ENCODE results near the gene RPL36. TPM values are rescaled to one million over a fixed set of nuclear protein-coding genes. Genes with fewer than 3 reads are reported as not detected.

The RPL36 gene
- total RNA-seq, 4 donors from 2014 or later = 170 to 440 (median 262) TPM

DNA sequence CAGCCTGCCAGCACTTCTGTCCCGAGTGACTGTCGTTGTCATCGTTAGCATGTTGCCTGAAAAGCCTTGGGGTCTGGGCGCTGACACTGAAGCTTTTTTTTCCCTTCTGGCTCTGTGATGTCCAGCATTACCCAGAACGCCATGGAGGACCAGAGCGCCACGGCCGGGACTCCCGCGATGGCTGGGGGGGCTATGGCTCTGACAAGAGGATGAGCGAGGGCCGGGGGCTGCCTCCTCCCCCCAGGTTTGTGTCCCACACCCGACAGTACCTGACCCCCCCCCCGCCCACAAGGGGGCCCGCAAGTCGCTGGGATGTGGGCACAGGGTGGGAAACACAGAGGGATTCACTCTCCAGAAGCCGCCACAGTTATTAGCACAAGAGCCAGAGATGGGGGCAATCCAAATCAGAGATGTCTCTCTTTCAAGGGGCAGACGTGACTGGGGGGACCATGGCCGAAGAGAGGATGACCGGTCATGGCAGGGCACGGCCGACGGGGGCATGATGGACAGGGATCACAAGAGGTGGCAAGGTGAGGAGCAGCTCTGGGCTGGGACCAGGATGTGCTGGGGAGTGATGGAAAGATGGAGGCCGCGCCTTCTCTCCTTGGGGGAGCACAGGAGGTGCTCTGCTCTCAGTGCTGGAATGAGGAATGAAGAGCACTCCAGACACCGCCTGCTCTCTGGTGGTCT, 23.0 kb upstream of the RPL36 start:
- Histone ChIP-seq H3K27me3 (no peaks in the 10 kb centered on the region), H3K9me3 (no peaks in the 10 kb centered on the region), H3K36me3 (peaks cover 0 to 92% (median 0%) of the 10 kb centered on the region in 3 donors), H3K4me3 (no peak overlapping the region), H3K27ac (no peak overlapping the region), H3K4me1 (no peaks in the 10 kb centered on the region)
- no peak for DNase-seq
- no peak for TF ChIP-seq POLR2A (IDR thresholded peaks at IDR 0.05)
- TF ChIP-seq, protein P1, sequence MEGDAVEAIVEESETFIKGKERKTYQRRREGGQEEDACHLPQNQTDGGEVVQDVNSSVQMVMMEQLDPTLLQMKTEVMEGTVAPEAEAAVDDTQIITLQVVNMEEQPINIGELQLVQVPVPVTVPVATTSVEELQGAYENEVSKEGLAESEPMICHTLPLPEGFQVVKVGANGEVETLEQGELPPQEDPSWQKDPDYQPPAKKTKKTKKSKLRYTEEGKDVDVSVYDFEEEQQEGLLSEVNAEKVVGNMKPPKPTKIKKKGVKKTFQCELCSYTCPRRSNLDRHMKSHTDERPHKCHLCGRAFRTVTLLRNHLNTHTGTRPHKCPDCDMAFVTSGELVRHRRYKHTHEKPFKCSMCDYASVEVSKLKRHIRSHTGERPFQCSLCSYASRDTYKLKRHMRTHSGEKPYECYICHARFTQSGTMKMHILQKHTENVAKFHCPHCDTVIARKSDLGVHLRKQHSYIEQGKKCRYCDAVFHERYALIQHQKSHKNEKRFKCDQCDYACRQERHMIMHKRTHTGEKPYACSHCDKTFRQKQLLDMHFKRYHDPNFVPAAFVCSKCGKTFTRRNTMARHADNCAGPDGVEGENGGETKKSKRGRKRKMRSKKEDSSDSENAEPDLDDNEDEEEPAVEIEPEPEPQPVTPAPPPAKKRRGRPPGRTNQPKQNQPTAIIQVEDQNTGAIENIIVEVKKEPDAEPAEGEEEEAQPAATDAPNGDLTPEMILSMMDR (IDR thresholded peaks at IDR 0.05) = no peak

DNA sequence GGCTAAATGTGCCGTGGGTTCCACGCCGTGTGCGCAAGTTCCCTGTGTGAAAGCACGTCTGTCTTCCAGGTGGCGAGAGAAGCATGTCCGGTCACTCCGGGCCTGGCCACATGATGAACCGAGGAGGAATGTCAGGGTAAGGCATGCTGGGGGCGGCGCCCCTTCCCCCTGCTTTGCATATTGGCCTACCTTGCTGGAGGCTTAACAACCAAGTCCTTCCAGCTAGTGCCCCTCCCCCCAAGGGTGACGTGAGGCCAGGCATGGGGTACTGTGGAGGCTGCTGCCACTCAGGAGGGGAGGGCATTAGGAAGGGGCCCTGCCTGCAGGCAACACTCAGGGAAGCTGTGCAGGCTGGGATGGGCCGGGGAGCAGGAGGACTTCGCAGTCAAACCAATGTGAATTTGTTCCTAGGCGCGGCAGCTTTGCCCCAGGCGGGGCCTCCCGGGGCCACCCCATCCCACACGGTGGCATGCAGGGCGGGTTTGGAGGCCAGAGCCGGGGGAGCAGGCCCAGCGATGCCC, 22.3 kb upstream of the RPL36 start:
- no peaks in the 10 kb centered on the region for H3K9me3 ChIP-seq
- TF ChIP-seq POLR2A (IDR thresholded peaks at IDR 0.05) = no peak
- TF ChIP-seq, protein P1 (IDR thresholded peaks at IDR 0.05) = no peak
- no peak overlapping the region for H3K4me3 ChIP-seq
- H3K4me1 ChIP-seq = no peaks in the 10 kb centered on the region
- no peak for DNase-seq
- no peak overlapping the region for H3K27ac ChIP-seq
- peaks cover 0 to 86% (median 0%) of the 10 kb centered on the region in 3 donors for H3K36me3 ChIP-seq
- H3K27me3 ChIP-seq = no peaks in the 10 kb centered on the region

DNA sequence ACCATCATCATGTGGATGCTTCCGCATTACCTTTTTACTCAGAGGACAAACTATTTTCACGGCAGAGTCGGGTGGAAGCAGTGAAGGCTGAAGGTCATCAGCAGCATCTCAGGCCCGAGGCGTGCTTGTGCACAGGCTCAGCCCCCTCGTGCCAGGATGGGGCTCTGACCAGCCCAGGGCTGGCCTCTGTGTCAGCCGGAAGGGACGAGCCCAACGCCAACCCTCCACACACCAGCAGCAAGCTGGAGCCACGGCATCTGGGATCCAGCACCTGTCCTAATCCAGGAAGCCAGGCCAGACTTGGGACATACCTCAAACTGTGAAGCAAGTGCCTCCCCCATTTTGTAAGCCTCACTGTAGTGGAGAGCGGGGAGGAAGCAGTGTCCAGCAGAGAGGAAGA, 20.9 kb upstream of the RPL36 start:
- DNase-seq = no peak
- Histone ChIP-seq H3K4me1 (no peaks in the 10 kb centered on the region), H3K36me3 (peaks cover 0 to 72% (median 0%) of the 10 kb centered on the region in 3 donors), H3K27ac (no peak overlapping the region), H3K9me3 (no peaks in the 10 kb centered on the region), H3K4me3 (no peak overlapping the region), H3K27me3 (no peaks in the 10 kb centered on the region)
- no peak for TF ChIP-seq POLR2A (IDR thresholded peaks at IDR 0.05)
- TF ChIP-seq, protein P1 (IDR thresholded peaks at IDR 0.05) = no peak

DNA sequence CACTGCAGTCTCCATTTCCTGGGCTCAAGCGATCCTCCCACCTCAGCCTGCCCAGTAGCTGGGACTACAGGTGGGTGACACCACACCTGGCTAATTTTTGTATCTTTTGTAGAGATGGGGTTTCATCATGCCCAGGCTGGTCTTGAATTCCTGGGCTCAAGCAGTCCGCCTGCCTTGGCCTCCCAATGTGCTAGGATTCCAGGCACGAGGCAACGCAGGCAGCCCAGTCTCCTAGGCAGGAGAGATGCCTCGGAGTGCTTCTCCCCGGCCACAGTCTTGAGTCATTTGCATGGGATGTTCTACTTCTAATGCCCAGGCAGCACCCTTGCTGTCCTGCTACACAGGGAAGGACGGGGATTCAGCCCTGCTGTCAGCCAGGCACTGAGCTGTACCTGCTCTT, 18.5 kb upstream of the RPL36 start:
- no peaks in the 10 kb centered on the region for H3K4me1 ChIP-seq
- H3K27me3 ChIP-seq = no peaks in the 10 kb centered on the region
- DNase-seq = no peak
- no peak overlapping the region for H3K27ac ChIP-seq
- no peaks in the 10 kb centered on the region for H3K9me3 ChIP-seq
- peaks cover 0 to 48% (median 0%) of the 10 kb centered on the region in 3 donors for H3K36me3 ChIP-seq
- no peak overlapping the region for H3K4me3 ChIP-seq
- TF ChIP-seq, protein P1 (IDR thresholded peaks at IDR 0.05) = no peak
- no peak for TF ChIP-seq POLR2A (IDR thresholded peaks at IDR 0.05)

DNA sequence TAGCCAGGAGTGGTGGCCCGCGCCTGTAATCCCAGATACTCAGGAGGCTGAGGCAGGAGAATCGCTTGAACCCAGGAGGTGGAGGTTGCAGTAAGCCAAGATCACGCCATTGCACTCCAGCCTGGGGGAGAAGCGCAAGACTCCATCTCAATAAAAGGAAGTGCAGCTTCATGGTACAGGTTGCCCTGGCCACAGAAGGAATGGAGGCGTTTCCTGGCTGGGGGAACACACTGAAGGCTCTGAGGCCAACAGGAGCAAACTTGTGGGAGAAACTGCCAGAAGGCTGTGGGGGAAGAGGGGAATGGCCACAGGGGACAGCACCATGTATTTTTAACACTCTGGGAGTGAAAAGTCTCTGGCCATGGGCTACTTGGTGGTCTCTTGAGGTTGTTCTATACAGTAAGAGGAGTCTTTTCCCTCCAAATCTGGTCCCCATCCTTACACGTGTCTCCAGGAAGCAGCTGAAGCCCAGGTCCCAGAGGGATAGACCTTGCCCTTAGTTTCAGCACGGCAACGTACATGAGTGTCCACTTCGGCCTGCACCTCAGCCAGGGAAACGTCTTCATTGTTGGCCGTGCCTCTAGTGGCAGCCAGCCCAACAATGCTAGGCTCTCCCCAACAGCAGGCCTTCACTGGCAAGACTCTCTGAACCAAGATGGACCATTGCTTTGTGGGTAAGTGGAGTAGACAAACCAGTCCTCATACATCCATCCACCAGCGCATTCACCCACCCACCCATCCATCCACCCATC, 17.2 kb upstream of the RPL36 start:
- Histone ChIP-seq H3K36me3 (peaks cover 0 to 35% (median 0%) of the 10 kb centered on the region in 3 donors), H3K27ac (no peak overlapping the region), H3K9me3 (no peaks in the 10 kb centered on the region), H3K27me3 (no peaks in the 10 kb centered on the region), H3K4me3 (no peak overlapping the region), H3K4me1 (no peaks in the 10 kb centered on the region)
- TF ChIP-seq, protein P1 (IDR thresholded peaks at IDR 0.05) = no peak
- TF ChIP-seq POLR2A (IDR thresholded peaks at IDR 0.05) = no peak
- DNase-seq = no peak

Measured in Peyer's patch (tissue), 4 donors.